Measurements from ENCODE around the gene EIF4EBP3. TPM values are rescaled to one million over a fixed set of nuclear protein-coding genes. Genes with fewer than 3 reads are reported as not detected.

The EIF4EBP3 gene
- polyA plus RNA-seq, 1 donor from 2014 or later: 1.0 TPM

- H3K36me3 ChIP-seq (ENCODE audit: insufficient read depth, low read length): no peaks in the 10 kb centered on the region
- peaks cover 14% of the 10 kb centered on the region for H3K79me2 ChIP-seq (replicated peaks; ENCODE audit: insufficient read depth, low read length)
- no peaks in the 10 kb centered on the region for H3K9me2 ChIP-seq (ENCODE audit: insufficient read depth, low read length)
- peak overlapping the region; percentile 81 for H2AFZ ChIP-seq (ENCODE audit: low read depth, low read length)
- H4K20me1 ChIP-seq (ENCODE audit: insufficient read depth): no peaks in the 10 kb centered on the region
- peak overlapping the region; percentile 92 for H3K27ac ChIP-seq (ENCODE audit: low read length)
- H3F3A ChIP-seq (ENCODE audit: insufficient read depth, low read length, poor library complexity, severe bottlenecking): no peaks in the 10 kb centered on the region
- no peaks in the 10 kb centered on the region for H3K27me3 ChIP-seq (ENCODE audit: insufficient read depth, low read depth, low read length)
- H3K4me2 ChIP-seq (ENCODE audit: low read length): peak overlapping the region; percentile 82
- peak overlapping the region; percentile 99 for H3K4me3 ChIP-seq (ENCODE audit: low read length)
- H3K9ac ChIP-seq (ENCODE audit: low read length): peak overlapping the region; percentile 98
- no peak for TF ChIP-seq EZH2 (IDR thresholded peaks at IDR 0.05; ENCODE audit: borderline replicate concordance, insufficient read depth, low read length, poor library complexity, severe bottlenecking)
- TF ChIP-seq EP300 (conservative IDR thresholded peaks at IDR 0.05; ENCODE audit: poor library complexity, severe bottlenecking): no peak
- no peak for TF ChIP-seq POLR2AphosphoS5 (IDR thresholded peaks at IDR 0.05)
- no peak for TF ChIP-seq CTCF (IDR thresholded peaks at IDR 0.05; ENCODE audit: poor library complexity, severe bottlenecking)
- no peak for TF ChIP-seq TAF1 (IDR thresholded peaks at IDR 0.05; ENCODE audit: low read depth)
- TF ChIP-seq SMC3 (conservative IDR thresholded peaks at IDR 0.05; ENCODE audit: poor library complexity): no peak
- TF ChIP-seq RAD21 (conservative IDR thresholded peaks at IDR 0.05): no peak
- TF ChIP-seq MXI1 (conservative IDR thresholded peaks at IDR 0.05; ENCODE audit: poor library complexity, severe bottlenecking): no peak
- TF ChIP-seq REST (IDR thresholded peaks at IDR 0.05; ENCODE audit: borderline replicate concordance): no peak
- H3K9me3 ChIP-seq (ENCODE audit: low read length): no peaks in the 10 kb centered on the region
These were observed 17.7 kb downstream of the EIF4EBP3 start for GRCh38 chr5:140565024-140565779.

GRCh38 chr5:140565780-140566095, 18.3 kb downstream of the EIF4EBP3 start:
- Histone ChIP-seq H3K79me2 (replicated peaks; ENCODE audit: insufficient read depth, low read length) (peaks cover 14% of the 10 kb centered on the region), H3K27me3 (ENCODE audit: insufficient read depth, low read depth, low read length) (no peaks in the 10 kb centered on the region), H3K9me3 (ENCODE audit: low read length) (no peaks in the 10 kb centered on the region), H2AFZ (ENCODE audit: low read depth, low read length) (no peak overlapping the region), H4K20me1 (ENCODE audit: insufficient read depth) (no peaks in the 10 kb centered on the region), H3K4me2 (ENCODE audit: low read length) (peak overlapping the region; percentile 82), H3K36me3 (ENCODE audit: insufficient read depth, low read length) (no peaks in the 10 kb centered on the region), H3F3A (ENCODE audit: insufficient read depth, low read length, poor library complexity, severe bottlenecking) (no peaks in the 10 kb centered on the region), H3K9me2 (ENCODE audit: insufficient read depth, low read length) (no peaks in the 10 kb centered on the region), H3K27ac (ENCODE audit: low read length) (no peak overlapping the region), H3K9ac (ENCODE audit: low read length) (peak overlapping the region; percentile 98), H3K4me3 (ENCODE audit: low read length) (peak overlapping the region; percentile 99)
- TF ChIP-seq POLR2AphosphoS5 (IDR thresholded peaks at IDR 0.05) (no peak), EP300 (conservative IDR thresholded peaks at IDR 0.05; ENCODE audit: poor library complexity, severe bottlenecking) (no peak), CTCF (IDR thresholded peaks at IDR 0.05; ENCODE audit: poor library complexity, severe bottlenecking) (no peak), TAF1 (IDR thresholded peaks at IDR 0.05; ENCODE audit: low read depth) (no peak), REST (IDR thresholded peaks at IDR 0.05; ENCODE audit: borderline replicate concordance) (no peak), SMC3 (conservative IDR thresholded peaks at IDR 0.05; ENCODE audit: poor library complexity) (no peak), RAD21 (conservative IDR thresholded peaks at IDR 0.05) (no peak), EZH2 (IDR thresholded peaks at IDR 0.05; ENCODE audit: borderline replicate concordance, insufficient read depth, low read length, poor library complexity, severe bottlenecking) (no peak), MXI1 (conservative IDR thresholded peaks at IDR 0.05; ENCODE audit: poor library complexity, severe bottlenecking) (no peak)

Measured in neural cell (in vitro differentiated cells).